Measurements from ENCODE around the gene FBN3.
"Not testable (repeated sequence)": the region's sequence is repeated elsewhere in the genome, so short reads cannot be mapped to it uniquely, and the experiment has no call there.

Gene FBN3

DNA sequence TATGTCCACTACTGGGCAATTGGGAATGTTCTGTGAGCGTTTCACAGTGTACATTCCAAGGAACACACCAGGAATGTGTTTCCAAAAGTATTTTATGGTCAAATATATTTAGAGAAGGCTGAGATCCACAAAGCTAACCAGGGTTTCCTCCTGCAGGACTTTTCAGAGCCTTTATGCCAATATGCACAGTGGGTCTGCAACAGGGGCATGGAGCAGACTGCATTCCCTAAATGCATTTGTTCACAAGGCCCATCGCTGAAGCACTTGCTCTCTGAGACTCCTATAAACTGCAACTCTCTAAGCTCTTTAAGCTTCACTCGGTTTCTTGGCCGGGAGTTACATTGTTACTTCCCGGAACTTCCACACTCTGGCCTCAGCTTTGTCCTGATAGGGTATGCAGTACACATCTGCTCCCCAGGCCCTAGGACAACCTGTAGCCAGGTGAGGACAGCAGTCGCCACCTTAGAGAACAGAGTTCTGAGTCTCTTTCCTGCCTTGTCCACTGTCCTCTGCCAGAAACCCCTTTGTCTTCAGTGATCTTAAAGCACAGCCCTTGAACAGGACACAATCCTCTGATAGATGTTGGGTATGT lies 33.5 kb downstream of the FBN3 start:
- no peak for DNase-seq

DNA sequence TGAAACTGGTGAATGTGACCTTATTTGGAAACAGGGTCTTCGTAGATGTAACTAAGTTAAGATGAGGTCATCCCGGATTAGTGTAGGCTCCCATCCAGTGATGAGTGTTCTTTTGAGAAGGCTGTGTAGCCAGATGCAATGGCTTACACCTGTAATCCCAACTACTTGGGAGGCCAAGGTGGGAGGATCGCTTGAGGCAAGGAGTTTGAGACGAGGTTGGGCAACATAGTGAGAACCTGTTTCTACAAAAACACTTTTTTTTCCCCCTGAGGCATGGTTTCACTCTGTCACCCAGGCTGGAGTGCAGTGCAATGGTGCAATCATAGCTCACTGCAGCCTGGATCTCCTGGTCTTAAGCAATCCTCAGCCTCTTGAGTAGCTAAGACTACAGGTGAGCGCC lies 36.4 kb downstream of the FBN3 start:
- DNase-seq, result no peak

DNA sequence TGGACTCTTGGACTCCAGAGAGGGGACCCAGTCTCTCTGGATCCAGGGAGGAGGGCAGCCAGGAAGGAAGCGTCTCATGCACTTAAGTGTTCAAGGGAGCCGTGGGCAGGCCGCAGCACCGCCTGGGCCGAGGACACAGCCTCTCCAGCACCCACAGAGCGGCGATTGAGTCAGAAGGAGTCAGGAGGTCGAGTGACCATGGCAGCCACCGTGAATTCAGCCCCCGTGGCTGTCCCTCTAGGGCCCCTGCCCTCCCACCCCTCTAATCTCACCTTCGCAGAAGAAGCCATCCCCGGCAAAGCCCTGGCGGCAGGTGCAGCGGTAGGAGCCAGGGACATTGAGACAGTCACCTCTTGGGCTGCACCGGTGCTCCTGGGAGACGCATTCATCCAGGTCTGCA lies 38.0 kb downstream of the FBN3 start:
- no peak for DNase-seq

DNA sequence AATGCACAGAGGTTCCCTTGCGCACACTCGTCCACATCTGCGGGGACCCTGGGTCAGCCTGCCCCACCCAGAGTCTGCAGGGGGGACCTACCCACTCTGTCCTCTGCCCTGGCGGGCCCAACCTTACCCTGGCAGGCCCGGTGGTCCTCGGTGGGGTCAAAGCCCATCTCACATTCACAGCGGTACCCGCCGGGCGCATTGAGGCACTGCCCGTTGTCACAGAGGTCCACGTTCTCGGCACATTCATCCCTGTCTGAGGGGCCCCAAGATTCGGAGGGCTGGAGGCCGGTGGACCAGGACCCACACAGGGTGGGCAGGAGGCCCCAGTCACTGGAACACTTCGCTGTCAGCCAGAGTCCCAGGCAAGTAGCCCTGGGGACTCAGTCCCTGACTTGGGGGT lies 38.5 kb downstream of the FBN3 start:
- DNase-seq, result no peak

DNA sequence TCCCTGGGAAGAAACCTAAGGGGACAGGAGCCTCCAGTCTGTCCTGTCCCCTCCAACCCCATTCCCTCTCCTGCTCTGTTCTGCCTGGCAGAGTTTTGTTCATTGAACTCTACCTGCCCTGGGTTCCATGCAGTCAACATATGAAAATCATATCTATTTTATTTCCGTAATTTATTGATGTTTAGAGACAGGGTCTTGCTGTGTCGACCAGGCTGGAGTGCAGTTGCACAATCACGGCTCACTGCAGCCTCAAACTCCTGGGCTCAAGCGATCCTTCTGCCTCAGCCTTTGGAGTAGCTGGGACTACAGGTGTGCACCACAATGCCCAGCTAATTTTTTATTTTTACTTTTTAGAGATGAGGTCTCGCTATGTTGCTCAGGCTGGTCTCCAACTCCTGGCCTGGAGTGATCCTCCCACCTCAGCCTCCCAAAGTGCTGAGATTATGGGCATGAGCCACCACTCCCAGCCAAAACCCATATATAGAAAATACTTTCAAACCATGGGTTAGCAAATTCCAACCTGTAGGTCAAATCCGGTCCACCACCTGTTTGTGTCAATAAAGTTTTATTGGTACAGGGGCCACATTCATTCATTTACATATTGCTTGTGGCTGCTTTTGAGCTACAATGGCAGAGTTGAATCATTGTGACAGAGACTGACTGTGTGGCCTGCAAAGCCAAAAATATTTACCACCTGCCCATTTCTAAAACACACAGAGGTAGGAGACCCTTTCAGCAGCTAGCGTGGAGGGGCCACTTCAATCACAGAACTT lies 39.3 kb downstream of the FBN3 start:
- no peak for DNase-seq

DNA sequence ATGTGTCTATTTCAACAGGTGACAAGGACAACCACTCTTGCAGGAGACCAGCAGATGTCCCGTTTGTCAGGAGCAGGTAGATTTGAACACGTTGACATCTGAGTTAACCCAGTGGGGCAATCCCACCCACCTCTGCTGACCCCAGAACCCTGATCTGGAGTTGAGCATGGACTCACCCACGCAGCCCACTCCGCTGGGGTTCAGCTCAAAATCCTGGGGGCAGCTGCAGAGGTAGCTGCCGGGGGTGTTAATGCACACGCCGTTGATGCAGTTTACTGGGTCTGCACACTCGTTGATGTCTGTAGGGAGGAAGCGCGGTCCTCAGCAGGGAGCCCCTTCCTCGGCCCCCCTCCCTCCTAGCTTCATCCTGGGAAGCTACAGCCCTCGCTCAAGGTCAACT lies 39.9 kb downstream of the FBN3 start:
- DNase-seq, result no peak

DNA sequence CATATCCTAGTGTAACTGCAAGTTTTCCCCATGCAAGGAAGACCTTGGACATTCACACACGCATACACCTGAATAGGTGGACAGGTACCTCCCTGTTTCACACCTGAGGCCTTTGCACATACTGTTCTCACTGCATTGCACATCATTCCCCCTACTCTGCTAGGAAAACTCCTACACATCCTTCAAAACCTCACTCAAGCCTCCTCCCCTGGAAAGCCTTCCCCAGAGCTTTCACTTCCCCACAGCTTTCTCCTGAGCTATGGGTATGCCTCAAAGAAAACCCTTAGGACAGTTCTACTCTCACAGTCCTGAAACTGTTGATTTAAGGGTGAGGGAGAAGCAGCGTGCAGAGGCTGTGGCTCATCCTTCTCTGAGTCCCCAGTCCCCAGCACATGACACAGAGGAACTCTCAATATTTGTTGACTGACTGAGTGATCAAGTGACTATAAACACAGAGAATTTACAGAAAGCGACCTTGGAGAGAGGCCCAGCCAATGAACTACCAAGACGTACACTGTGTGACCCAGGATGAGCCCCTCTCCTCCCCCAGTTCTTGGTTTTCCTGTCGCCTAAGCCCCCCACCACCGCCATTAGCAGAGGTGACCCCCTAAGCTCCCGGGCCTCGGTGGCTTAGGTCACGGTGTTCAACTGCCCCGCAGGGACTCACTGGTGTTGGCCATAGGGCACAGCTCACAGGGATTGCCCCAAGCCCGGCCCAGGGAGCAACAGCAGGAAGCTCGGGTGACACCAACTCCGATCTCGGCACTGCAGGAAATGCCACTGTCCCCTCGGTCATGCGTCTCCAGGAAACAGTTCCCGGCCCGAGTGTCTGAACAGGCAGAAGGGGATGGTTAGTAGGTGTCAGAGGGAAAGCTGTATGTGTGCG lies 40.6 kb downstream of the FBN3 start:
- DNase-seq, result no peak

DNA sequence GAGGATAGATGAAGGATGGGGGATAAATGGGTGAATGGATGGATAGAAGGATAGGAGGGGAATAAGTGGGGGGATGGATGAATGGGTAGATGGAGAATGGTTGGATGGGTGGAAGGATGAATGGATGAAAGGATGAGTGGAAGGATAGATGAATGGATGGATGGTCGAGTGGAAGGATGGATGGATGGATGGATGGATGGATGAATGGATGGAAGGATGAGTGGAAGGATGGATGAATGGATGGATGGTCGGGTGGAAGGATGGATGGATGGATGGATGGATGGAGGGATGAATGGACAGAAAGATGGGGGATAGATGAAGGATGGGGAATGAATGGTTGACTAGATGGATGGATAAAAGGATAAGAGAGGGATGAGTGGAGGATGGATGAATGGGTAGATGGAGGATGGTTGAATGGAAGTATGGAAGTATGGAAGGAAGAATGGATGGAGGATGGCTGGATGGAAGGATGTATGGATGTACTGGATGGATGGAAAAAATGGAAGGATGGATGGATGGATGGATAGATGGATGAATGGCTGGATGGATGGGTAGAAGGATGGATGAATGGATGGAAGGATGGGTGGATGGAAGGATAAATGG lies 42.0 kb downstream of the FBN3 start:
- DNase-seq, result no peak

DNA sequence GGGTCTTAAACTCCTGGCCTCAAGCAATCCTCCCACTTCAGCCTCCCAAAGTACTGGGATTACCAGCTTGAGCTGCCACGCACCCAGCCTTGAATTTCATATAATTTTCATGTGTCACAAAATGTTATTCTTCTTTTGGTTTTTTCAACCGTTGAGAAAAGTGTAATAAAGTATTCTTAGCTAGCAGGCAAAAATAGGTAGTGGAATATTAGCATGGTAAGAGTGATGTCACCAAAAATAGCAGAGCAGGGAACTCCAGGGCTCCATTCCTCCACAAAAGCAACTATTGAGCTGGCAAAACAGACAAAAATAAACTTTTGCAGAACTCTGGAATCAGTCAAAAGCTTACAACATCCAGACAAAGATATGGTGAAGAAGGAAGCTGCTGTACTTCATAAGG lies 43.9 kb downstream of the FBN3 start:
- no peak for DNase-seq

DNA sequence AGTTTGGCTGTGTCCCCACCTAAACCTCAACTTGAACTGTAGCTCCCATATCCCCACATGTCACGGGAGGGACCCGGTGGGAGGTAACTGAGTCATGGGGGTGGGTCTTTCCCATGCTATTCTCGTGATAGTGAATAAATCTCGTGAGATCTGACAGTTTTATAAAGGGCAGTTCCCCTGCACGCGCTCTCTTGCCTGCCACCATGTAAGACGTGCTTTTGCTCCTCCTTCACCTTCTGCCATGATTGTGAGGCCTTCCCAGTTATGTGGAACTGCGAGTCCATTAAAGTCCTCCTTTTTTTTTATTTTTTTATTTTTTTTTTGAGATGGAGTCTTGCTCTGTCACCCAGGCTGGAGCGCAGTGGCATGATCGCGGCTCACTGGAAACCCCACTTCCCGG lies 47.5 kb downstream of the FBN3 start:
- DNase-seq, result not testable (repeated sequence)

DNA sequence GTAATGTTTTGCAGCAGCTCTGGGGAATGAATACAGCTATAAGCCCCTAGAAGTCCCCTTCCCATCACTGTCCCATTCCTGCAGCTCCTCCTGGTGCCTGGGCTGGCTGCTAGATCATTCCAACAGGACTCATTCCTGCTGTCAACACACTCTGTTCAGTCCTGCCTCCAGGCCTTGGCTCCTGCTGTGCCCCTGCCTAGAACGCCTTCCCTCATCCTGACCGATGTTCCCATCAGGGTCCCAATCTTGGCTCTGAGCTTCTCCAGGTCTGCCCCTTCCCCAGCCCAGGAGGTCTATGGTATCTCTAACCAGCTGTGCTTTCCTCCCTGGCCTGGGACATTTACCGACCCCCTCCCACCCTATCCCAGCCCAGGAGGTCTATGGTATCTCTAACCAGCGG lies 48.1 kb downstream of the FBN3 start:
- no peak for DNase-seq

DNA sequence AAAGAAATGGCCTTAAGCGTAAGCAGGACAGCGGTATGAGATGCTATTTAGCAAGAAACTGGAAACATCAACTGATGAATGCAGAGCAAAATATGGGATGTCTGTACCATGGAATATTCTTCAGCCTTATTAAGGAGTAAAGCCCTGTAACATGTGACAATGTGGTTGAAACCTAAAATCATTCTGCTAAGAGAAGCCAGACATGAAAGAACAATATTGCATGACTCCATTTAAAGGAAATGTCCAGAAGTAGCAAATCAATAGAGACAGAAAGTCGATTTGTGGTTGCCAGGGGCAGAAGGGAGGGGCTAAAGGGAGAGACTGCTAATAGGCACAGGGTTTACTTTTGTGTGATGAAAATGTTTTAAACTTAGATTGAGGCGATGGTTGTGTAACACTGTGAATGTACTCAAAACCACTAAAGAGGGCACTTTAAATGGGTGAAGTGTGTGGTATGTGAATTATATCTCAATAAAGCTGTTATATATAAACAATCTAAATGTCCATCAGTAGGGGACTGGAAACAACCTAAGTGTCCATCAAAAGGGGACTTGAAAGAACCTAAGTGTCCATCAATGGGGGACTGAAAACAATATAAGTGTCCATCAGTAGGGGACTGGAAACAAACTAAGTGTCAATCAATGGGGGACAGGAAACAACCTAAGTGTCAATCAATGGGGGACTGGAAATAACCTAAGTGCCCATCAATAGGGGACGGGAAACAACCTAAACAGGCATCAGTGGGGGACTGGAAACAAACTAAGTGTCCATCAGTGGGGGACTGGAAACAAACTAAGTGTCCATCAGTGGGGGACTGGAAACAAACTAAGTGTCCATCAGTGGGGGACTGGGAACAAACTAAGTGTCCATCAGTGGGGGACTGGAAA lies 51.5 kb downstream of the FBN3 start:
- no peak for DNase-seq

DNA sequence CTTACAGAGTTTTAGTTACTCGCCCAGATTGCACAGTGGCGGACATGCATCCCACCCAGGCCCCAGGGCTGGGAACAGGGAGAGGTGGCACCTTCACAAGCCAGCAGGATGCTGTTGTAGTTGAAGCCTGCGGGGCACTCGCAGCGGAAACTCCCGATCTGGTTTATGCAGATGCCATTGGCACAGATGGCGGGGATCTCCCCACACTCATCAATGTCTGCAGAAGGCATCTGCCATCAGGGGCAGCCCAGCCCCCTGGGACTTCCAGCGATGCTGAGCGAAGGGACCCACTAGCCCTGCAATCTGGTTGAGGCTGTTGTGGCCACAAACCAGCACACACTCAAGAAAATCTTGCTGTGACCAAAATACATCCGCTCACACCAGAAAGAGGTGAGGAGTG lies 52.2 kb downstream of the FBN3 start:
- DNase-seq, result no peak

DNA sequence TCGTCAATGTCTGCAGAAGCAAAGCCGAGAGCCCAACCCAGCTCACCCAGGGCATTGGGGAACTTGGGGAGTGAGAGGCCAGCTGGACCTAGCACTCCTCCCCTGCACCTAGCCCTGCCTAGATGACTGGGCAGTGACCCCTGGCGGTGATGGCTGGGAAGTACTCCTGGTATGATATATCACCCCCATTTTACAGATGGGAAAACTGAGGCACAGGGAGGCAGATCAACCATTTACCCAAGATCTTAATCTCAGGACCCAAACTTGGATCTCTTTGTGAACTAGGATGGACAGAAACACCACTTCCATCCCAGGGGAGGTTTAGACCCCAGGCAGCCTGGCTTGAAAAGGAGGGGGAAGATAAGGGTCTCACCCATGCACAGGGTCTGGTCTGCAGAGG lies 53.3 kb downstream of the FBN3 start:
- no peak for DNase-seq

DNA sequence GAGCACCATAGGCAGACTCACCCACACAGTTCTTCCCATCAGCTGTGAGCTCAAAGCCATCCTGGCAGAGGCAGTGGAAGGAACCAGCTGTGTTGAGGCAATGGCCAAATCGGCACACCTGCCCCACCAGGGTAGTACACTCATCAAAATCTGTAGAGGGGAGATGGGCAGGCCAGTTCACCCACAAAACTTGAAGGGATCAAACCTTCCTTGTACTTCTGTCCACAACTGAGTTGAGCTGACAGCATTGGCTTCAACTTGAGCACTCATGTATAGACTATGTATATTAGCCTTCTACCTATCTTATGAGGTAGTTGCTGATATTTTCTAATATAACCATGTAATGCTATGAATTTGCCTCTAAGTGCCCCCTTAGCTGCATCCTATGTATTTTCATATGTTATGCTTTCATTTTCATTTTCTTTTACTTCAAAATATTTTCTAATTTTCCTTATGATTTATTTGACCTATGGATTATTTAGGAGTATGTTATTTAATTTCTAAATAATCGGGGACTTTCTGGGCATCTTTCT lies 54.0 kb downstream of the FBN3 start:
- DNase-seq, result no peak

DNA sequence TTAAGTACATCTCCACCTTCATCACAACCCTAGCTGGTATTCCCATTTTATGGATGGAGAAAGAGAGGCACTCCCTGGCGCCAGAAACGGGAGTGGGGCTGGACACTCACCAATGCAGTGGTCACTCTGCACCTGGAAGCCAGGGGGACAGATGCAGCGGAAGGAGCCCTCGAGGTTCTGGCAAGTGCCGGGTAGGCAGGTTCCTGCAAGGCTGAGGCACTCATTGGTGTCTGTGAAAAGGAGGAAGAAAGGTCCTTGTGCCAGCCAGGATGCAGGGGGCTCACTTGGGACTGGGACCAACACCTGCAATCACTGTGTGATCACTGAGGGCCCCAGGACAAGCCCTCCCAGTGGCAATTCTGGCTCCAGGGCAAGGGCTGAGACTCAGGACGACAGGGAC lies 55.1 kb downstream of the FBN3 start:
- no peak for DNase-seq

DNA sequence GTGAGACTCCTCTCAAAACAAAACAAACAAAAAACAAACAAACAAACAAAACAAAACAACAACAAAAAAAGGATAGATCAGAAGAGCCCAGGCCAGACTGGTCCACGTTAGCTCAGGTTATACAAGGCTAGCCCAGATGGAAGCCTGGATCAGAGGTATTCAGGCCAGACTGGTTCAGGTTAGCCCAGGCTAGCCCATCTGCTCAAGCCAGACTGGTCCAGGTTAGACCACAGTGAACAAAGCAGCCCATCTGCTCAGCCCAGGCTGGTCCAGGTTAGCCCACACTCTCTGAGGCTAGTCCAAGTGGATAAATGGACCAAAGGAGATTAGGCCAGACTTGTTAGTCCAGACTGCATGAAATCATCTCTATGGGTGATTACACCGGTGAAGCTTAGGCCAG lies 55.7 kb downstream of the FBN3 start:
- DNase-seq, result no peak

DNA sequence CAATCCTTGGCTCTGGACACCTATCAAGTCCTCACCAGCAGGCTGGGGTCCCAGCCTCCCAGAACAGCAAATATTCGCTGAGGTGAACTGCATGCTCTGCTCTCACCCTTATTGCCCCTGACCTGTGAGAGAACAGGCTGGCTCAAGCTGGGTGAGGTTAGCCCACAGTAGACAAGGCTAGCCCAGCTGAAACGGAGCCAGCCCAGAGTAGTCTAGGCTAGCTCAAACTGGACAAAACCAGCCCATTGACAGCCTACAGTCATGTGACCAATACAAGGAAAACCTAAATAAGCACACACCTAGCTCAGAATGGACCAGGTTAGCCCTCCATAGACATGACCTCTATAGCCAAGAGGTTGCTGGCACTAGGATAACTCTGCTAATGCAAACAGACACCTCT lies 58.4 kb downstream of the FBN3 start:
- no peak for DNase-seq

DNA sequence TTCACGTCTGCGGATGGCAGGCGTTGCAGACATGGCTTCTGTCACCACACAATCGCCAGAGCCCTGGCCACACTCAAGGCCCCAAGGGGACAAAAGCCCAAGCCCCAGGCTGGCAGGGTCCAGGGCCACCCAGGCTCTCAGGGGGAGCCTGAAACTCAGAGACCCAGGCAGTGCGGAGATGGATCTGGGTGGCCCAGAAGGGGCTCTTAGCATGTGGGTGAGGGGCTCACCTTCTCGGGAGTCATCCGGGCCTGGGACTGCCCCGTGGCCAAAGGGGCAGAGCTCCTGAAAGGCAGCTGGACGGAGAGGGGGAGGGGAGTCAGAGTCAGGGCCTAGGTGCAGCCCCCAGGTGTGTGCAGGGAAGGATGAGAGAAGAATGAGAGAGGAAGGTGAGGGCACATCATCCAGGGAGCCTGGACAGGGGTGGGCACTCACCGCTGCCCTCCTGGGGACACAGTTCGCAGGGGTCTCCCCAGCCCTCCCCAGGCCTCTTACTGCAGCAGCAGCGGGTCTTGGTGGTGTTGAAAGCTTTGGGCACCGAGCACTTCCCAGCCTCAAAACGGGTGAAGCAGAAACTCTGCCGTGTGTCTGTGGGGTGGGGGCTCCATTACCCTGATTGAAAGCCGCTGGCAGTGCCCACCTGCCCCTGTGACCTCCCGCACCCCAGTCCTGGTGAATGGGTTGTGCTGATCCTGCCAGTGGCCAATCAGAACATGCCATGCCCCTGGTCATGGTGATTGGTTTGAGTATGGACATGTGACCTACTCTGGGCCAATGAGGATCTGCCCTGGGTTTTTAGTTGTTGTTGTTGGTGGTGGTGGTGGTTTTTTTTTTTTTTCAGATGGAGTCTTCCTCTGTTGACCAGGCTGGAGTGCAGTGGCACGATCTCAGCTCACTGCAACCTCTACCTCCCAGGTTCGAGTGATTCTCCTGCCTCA lies 59.5 kb downstream of the FBN3 start:
- no peak for DNase-seq

DNA sequence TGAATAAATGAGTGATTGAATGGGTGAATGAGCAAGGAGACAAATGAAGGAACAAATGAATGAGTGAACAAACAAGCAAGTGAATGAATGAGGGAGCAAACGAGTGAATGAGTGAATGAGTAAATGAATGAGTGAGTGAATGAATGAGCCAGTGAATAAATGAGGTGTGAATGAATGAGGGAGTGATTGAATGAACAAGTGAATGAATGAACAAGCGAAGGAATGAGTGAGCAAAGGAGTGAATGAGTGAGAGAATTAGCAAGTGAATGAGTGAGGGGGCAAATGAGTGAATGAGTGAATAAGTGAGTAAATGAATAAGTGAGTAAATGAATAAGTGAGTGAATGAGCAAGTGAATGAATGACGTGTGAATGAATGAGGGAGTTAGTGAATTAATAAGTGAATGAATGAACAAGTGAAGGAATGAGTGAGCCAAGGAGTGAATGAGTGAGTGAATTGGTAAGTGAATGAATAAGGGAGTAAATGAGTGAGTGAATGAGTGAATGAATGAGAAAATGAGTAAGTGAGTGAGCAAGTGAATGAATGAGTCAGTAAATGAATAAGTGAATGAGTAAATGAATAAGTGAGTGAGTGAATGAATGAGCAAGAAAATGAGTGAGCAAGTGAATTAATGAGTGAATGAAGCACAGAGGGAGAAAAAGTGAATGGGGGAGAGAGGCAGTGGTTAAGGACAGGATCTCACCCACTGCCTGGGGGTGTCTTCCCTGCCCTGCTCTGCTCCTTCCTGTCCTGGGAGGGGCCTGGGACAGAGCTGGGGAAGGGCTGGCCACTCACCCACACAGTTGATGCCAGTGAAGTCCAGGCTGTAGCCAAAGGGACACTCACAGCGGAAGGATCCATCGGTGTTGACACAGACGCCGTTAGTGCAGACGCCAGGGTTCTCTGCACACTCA lies 60.4 kb downstream of the FBN3 start:
- no peak for DNase-seq

All from HCEC 1CT (cell line).